HEK293T (cell line): Measurements from ENCODE around the gene SGSM1.

ENCODE experiments used
- BHLHE40 ChIP-seq: fragments of 450-650 bp; IDR thresholded peaks from 2 replicates; pipeline ENCODE4 v1.6.1; 2016; ENCODE audit warnings: mild to moderate bottlenecking, moderate library complexity, borderline replicate concordance
- CTBP1 ChIP-seq: fragments of 450-650 bp; IDR thresholded peaks from 2 replicates; pipeline ENCODE4 v1.6.1; 2016; ENCODE audit warnings: borderline replicate concordance
- ELF4 ChIP-seq: fragments of 450-650 bp; IDR thresholded peaks from 2 replicates; pipeline ENCODE4 v1.6.1; 2017; ENCODE audit warnings: antibody characterized with exemption
- FOXA1 ChIP-seq: fragments of 450-650 bp; IDR thresholded peaks from 2 replicates; pipeline ENCODE4 v1.6.1; 2016; ENCODE audit warnings: mild to moderate bottlenecking
- FOXK2 ChIP-seq: fragments of 450-650 bp; IDR thresholded peaks from 2 replicates; pipeline ENCODE4 v1.6.1; 2016; ENCODE audit warnings: mild to moderate bottlenecking
- FOXM1 ChIP-seq: fragments of 450-650 bp; IDR thresholded peaks from 2 replicates; pipeline ENCODE4 v1.6.1; 2017; ENCODE audit warnings: mild to moderate bottlenecking, borderline replicate concordance
- HDGF ChIP-seq: fragments of 450-650 bp; IDR thresholded peaks from 2 replicates; pipeline ENCODE4 v1.6.1; 2017; ENCODE audit warnings: antibody characterized with exemption, borderline replicate concordance
- LEF1 ChIP-seq: fragments of 450-650 bp; IDR thresholded peaks from 2 replicates; pipeline ENCODE4 v1.6.1; 2017; ENCODE audit warnings: mild to moderate bottlenecking, borderline replicate concordance
- SP1 ChIP-seq: fragments of 450-650 bp; IDR thresholded peaks from 2 replicates; pipeline ENCODE4 v1.6.1; 2017
- TF ChIP-seq, protein P1 (sequence below): fragments of 450-650 bp; IDR thresholded peaks from 2 replicates; pipeline ENCODE4 v1.6.1; 2016

DNA sequence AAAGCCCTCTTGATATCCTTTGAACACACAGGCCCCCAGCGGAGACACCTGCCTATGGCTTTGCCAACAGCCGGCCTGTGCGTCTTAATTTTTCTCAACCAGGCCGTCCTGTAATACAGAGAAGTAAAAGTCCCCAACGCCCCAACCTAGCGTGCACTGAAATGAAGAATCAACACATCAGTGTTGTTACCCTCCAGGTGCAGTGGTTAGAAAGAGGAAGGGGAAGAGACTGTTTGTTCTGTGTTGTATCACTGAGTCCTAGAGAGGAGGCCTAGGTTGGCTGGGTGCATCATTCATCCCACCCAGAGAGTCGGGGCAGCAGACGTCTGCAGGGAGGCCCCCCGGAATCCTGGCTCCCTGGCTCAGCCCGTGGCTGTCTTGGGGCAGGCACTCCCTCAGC lies 25.7 kb downstream of the SGSM1 start:
- TF ChIP-seq FOXK2: no peak
- no peak for TF ChIP-seq FOXA1
- TF ChIP-seq FOXM1: no peak
- TF ChIP-seq, protein P1, sequence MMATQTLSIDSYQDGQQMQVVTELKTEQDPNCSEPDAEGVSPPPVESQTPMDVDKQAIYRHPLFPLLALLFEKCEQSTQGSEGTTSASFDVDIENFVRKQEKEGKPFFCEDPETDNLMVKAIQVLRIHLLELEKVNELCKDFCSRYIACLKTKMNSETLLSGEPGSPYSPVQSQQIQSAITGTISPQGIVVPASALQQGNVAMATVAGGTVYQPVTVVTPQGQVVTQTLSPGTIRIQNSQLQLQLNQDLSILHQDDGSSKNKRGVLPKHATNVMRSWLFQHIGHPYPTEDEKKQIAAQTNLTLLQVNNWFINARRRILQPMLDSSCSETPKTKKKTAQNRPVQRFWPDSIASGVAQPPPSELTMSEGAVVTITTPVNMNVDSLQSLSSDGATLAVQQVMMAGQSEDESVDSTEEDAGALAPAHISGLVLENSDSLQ: no peak
- TF ChIP-seq BHLHE40: no peak
- TF ChIP-seq SP1: no peak
- no peak for TF ChIP-seq CTBP1
- TF ChIP-seq ELF4: no peak
- TF ChIP-seq HDGF: no peak
- no peak for TF ChIP-seq LEF1
